ENCODE data around the gene UBAC1. TPM values are rescaled to one million over a fixed set of nuclear protein-coding genes. Genes with fewer than 3 reads are reported as not detected.

UBAC1 gene
- total and polyA plus RNA-seq, 9 of the 15 experiments (the other 6 are each of a cell fraction or from before 2014, with no cell fraction given): 94.0 to 399 (median 228) TPM

DNA sequence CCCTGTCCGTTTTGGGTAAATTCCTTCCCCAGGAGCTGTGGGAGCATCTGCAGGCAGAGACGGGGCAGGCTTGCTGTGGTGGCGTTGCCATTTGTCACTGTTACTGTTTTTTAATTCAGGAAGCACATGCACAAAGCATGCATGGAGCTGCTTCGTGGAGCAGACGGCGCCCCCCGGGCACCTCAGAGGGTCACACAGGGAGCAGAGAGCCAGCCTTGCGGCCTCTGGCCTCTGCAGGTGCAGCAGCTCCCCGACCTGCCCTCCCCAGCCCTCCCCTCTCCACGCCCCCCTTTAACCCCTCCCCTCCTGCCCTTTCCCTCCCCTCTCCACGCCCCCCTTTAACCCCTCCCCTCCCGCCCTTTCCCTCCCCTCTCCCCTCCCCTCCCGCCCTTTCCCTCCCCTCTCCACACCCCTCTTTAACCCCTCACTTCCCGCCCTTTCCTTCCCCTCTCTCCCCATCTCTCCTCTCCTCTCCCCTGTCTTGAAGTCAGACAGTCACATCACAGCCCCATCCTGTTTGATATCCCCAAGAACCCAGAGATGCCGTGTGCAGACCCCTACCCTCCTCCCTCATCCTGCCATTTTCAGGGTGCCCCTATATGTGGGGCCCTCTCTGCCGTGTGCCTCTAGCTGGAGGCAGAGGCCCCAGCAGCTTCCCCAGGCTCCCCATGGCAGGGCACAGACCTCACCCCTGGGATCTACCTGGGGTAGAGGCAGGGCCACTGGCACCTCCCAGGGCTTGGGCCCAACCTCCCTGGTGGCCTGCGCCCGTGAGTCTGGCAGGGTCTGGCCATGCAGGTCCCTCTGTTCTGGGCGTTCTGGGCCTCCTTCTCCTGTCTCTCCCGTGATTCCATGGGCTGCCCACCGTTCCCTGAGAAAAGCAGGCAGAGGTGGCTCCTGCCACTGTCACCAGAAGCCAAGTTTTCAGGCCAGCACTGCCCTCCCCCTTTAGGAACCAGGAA lies 29.6 kb upstream of the UBAC1 start (continued):
- TF ChIP-seq RBBP5 (IDR thresholded peaks at IDR 0.05; ENCODE audit: borderline replicate concordance, insufficient read depth, low read length, poor library complexity, severe bottlenecking): no peak
- TF ChIP-seq EZH2 (IDR thresholded peaks at IDR 0.05; ENCODE audit: borderline replicate concordance, low read depth, low read length): no peak
- TF ChIP-seq, protein P1, sequence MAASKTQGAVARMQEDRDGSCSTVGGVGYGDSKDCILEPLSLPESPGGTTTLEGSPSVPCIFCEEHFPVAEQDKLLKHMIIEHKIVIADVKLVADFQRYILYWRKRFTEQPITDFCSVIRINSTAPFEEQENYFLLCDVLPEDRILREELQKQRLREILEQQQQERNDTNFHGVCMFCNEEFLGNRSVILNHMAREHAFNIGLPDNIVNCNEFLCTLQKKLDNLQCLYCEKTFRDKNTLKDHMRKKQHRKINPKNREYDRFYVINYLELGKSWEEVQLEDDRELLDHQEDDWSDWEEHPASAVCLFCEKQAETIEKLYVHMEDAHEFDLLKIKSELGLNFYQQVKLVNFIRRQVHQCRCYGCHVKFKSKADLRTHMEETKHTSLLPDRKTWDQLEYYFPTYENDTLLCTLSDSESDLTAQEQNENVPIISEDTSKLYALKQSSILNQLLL (CRISPR knock-in tag; IDR thresholded peaks at IDR 0.05; ENCODE audit: borderline replicate concordance): no peak
- TF ChIP-seq SMAD3 (CRISPR knock-in tag; conservative IDR thresholded peaks at IDR 0.05): no peak
- TF ChIP-seq HDAC3 (IDR thresholded peaks at IDR 0.05; ENCODE audit: borderline replicate concordance, partially characterized antibody): no peak
- TF ChIP-seq, protein P2, sequence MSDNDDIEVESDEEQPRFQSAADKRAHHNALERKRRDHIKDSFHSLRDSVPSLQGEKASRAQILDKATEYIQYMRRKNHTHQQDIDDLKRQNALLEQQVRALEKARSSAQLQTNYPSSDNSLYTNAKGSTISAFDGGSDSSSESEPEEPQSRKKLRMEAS (CRISPR knock-in tag; IDR thresholded peaks at IDR 0.05): peak; percentile 68
- no peak for TF ChIP-seq ZNF766 (CRISPR knock-in tag; conservative IDR thresholded peaks at IDR 0.05)
- TF ChIP-seq, protein P3, sequence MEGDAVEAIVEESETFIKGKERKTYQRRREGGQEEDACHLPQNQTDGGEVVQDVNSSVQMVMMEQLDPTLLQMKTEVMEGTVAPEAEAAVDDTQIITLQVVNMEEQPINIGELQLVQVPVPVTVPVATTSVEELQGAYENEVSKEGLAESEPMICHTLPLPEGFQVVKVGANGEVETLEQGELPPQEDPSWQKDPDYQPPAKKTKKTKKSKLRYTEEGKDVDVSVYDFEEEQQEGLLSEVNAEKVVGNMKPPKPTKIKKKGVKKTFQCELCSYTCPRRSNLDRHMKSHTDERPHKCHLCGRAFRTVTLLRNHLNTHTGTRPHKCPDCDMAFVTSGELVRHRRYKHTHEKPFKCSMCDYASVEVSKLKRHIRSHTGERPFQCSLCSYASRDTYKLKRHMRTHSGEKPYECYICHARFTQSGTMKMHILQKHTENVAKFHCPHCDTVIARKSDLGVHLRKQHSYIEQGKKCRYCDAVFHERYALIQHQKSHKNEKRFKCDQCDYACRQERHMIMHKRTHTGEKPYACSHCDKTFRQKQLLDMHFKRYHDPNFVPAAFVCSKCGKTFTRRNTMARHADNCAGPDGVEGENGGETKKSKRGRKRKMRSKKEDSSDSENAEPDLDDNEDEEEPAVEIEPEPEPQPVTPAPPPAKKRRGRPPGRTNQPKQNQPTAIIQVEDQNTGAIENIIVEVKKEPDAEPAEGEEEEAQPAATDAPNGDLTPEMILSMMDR (IDR thresholded peaks at IDR 0.05 in 2 of 3, conservative IDR thresholded peaks at IDR 0.05 in 1 of 3; ENCODE audit: insufficient read depth in 2 of 3, low read depth in 1 of 3, low read length in 3 of 3): no peak
- TF ChIP-seq, protein P4, sequence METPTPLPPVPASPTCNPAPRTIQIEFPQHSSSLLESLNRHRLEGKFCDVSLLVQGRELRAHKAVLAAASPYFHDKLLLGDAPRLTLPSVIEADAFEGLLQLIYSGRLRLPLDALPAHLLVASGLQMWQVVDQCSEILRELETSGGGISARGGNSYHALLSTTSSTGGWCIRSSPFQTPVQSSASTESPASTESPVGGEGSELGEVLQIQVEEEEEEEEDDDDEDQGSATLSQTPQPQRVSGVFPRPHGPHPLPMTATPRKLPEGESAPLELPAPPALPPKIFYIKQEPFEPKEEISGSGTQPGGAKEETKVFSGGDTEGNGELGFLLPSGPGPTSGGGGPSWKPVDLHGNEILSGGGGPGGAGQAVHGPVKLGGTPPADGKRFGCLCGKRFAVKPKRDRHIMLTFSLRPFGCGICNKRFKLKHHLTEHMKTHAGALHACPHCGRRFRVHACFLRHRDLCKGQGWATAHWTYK (CRISPR knock-in tag; IDR thresholded peaks at IDR 0.05): no peak
- no peak for TF ChIP-seq HMG20B (CRISPR knock-in tag; IDR thresholded peaks at IDR 0.05)
- TF ChIP-seq MCM2 (IDR thresholded peaks at IDR 0.05; ENCODE audit: low read depth): no peak
- no peak for TF ChIP-seq ZNF584 (CRISPR knock-in tag; IDR thresholded peaks at IDR 0.05; ENCODE audit: low read depth)
- TF ChIP-seq ZBTB7A (IDR thresholded peaks at IDR 0.05; ENCODE audit: borderline replicate concordance, control insufficient read depth, low read depth, low read length): 0 out of 2 replicates have a peak, but pooled peaks have one; percentile 14
- TF ChIP-seq KAT7 (CRISPR knock-in tag; IDR thresholded peaks at IDR 0.05; ENCODE audit: borderline replicate concordance): no peak
- TF ChIP-seq, protein P5, sequence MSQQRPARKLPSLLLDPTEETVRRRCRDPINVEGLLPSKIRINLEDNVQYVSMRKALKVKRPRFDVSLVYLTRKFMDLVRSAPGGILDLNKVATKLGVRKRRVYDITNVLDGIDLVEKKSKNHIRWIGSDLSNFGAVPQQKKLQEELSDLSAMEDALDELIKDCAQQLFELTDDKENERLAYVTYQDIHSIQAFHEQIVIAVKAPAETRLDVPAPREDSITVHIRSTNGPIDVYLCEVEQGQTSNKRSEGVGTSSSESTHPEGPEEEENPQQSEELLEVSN (IDR thresholded peaks at IDR 0.05; ENCODE audit: borderline replicate concordance in 1 of 2, extremely low read depth in 1 of 2, insufficient read depth in 1 of 2, insufficient read length in 1 of 2, low read depth in 1 of 2, low read length in 1 of 2, poor library complexity in 1 of 2, severe bottlenecking in 1 of 2): peak in 1 of 2 experiments; percentile 39
- TF ChIP-seq E2F3 (CRISPR knock-in tag; IDR thresholded peaks at IDR 0.05): no peak
- no peak for TF ChIP-seq ZNF57 (CRISPR knock-in tag; IDR thresholded peaks at IDR 0.05)
- TF ChIP-seq ZNF764 (CRISPR knock-in tag; IDR thresholded peaks at IDR 0.05; ENCODE audit: low read depth): no peak
- no peak for TF ChIP-seq NRF1 (conservative IDR thresholded peaks at IDR 0.05 in 1 of 2, IDR thresholded peaks at IDR 0.05 in 1 of 2)
